Activated CD4-positive, alpha-beta memory T cell treated with anti-CD3 and anti-CD28 coated beads for 36 hours (primary cell): ENCODE measurements around the gene WDFY1. TPM values are rescaled to one million over a fixed set of nuclear protein-coding genes. Genes with fewer than 3 reads are reported as not detected.

Experiments used
- CTCF ChIA-PET: fragments of 350-600 bp; sonication (Branson Sonifier 250); formaldehyde crosslinking; loops from one replicate; lab custom pipeline; 2021; ENCODE audit warnings: antibody characterized with exemption, inconsistent platforms; lab: Charles Lee
- POLR2A ChIA-PET: fragments of 350-600 bp; sonication (Branson Sonifier 250); formaldehyde crosslinking; loops from one replicate; lab custom pipeline; 2021; ENCODE audit warnings: antibody characterized with exemption; lab: Charles Lee
- DNase-seq: peaks from one replicate; pipeline ENCODE4 v3.0.0-alpha.2; 2020
- H3K27ac Mint-ChIP-seq: one replicate; pipeline ENCODE4 v1.8.0; 2021; ENCODE audit warnings: mixed read lengths
- H3K27me3 Mint-ChIP-seq: one replicate; pipeline ENCODE4 v1.8.0; 2021; ENCODE audit warnings: mixed read lengths
- H3K36me3 Mint-ChIP-seq: one replicate; pipeline ENCODE4 v1.8.0; 2021; ENCODE audit warnings: mixed read lengths
- H3K4me1 Mint-ChIP-seq: one replicate; pipeline ENCODE4 v1.8.0; 2021; ENCODE audit warnings: low read depth, mixed read lengths
- H3K4me3 Mint-ChIP-seq: one replicate; pipeline ENCODE4 v1.8.0; 2021; ENCODE audit warnings: mild to moderate bottlenecking, mixed read lengths
- H3K9me3 Mint-ChIP-seq: one replicate; pipeline ENCODE4 v1.8.0; 2021; ENCODE audit warnings: mixed read lengths
- intact Hi-C: fragments of 100-400 bp; cut with micrococcal nuclease; formaldehyde crosslinking; loops from one replicate; pipeline ENCODE4 v1.15.1; 2023
- total RNA-seq, 2 experiments: library from RNA; stranded (reverse); gene quantifications; one replicate each; pipeline ENCODE4 v1.2.3, GENCODE V29; 2021

WDFY1 gene
- total RNA-seq, 2 experiments from 2014 or later, result 48.7 to 50.1 TPM

DNA sequence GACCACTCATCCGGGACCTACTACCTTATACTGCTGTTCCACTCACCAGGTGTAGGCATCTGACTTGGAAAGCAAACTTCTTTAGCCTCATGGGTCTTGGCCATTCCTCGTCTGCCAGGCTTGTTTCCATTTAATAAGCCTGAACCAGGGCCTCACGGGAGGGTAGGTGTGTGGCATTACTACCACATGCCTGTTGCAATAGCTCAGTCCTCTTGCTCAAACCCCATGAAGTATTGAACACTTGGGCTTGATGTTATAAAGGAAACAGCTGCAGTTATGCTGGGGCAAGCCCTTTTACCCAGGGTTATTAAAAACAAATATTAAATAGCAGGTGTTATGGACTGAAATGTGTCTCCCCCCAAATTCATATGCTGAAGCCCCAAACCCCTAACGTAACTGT, 33.3 kb upstream of the WDFY1 start:
- Mint-ChIP-seq H3K9me3 (no peaks in the 10 kb centered on the region), H3K27me3 (no peaks in the 10 kb centered on the region), H3K4me1 (no peaks in the 10 kb centered on the region), H3K36me3 (no peaks in the 10 kb centered on the region), H3K27ac (no peak overlapping the region), H3K4me3 (no peak overlapping the region)
- ChIA-PET POLR2A (no interaction called here), CTCF (interaction anchor here (5.2 to 6.5 kb wide), 2 partner anchors 8 to 15 kb away, joined by 34 to 41 read pairs; no protein-coding TSS in a partner anchor)
- intact Hi-C loops, result no loop called here
- no peak for DNase-seq

DNA sequence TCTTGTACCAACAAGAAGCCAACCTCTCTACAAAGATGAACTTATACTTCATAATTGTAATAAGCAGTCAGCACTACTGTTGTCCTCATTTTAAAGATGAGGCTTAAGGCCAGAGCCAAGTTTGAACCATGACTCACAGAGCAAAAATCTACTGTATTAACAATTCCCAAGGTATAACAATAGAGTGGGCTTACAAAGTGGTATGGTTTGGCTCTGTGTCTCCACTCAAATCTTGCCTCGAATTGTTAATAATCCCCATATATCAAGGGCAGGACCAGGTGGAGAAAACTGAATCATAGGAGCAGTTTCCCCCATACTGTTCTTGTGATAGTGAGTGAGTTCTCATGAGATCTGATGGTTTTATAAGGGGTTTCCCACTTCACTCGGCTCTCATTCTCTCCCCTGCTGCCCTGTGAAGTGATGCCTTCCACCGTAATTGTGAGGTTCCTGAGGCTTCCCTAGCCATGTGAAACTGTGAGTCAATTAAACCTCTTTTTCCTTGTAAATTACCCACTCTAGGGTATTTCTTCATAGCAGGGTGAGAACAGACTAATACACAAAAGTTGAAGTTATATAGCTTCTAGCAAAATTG, 31.6 kb upstream of the WDFY1 start:
- H3K36me3 Mint-ChIP-seq, result peaks cover 4% of the 10 kb centered on the region
- CTCF ChIA-PET, result interaction anchor here (1.4 to 6.5 kb wide), 2 partner anchors 17 to 392 kb away, joined by 3 to 41 read pairs; no protein-coding TSS in a partner anchor
- no peak overlapping the region for H3K27ac Mint-ChIP-seq

DNA sequence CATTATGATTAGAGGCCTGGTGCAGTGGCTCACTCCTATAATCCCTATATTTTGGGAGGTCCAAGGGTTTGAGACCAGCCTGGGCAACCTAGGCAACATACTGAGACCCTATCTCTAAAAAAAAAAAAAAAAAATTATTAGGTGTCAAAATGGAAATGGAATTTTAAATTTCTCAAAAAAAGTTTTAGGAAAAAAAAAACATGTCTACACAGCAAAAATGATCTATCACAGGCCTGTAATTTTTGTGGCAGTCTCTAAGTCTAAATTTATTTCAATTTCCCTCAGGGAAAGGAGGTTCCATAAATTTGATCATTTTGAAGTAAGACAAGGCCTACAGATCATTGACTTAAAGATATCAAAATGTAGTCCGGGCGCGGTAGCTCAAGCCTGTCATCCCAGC, 28.5 kb upstream of the WDFY1 start:
- Mint-ChIP-seq H3K4me3 (no peak overlapping the region), H3K9me3 (no peaks in the 10 kb centered on the region), H3K27me3 (no peaks in the 10 kb centered on the region), H3K4me1 (peaks cover 5% of the 10 kb centered on the region), H3K27ac (no peak overlapping the region), H3K36me3 (peaks cover 4% of the 10 kb centered on the region)
- DNase-seq, result no peak
- POLR2A ChIA-PET, result no interaction called here
- CTCF ChIA-PET, result interaction anchor here (0.6 to 10.1 kb wide), 4 partner anchors 12 to 313 kb away, joined by 6 to 211 read pairs (median 10); no protein-coding TSS in a partner anchor
- intact Hi-C loops, result no loop called here

More for the DNA sequence above, 31.6 kb upstream of the WDFY1 start:
- no peaks in the 10 kb centered on the region for H3K27me3 Mint-ChIP-seq
- POLR2A ChIA-PET, result no interaction called here
- no peak for DNase-seq
- no peaks in the 10 kb centered on the region for H3K4me1 Mint-ChIP-seq
- H3K9me3 Mint-ChIP-seq, result no peaks in the 10 kb centered on the region
- intact Hi-C loops, result no loop called here
- H3K4me3 Mint-ChIP-seq, result no peak overlapping the region

- Mint-ChIP-seq H3K9me3 (no peaks in the 10 kb centered on the region), H3K4me3 (no peak overlapping the region), H3K4me1 (peaks cover 5% of the 10 kb centered on the region), H3K36me3 (peaks cover 4% of the 10 kb centered on the region), H3K27ac (no peak overlapping the region), H3K27me3 (no peaks in the 10 kb centered on the region)
- ChIA-PET POLR2A (no interaction called here), CTCF (interaction anchor here (0.9 to 10.1 kb wide), 4 partner anchors 19 to 314 kb away, joined by 3 to 211 read pairs (median 8); no protein-coding TSS in a partner anchor)
- intact Hi-C loops, result no loop called here
- DNase-seq, result no peak
Observed at GRCh38 chr2:223972656-223973102, 27.5 kb upstream of the WDFY1 start.

GRCh38 chr2:223971731-223972130, 26.6 kb upstream of the WDFY1 start:
- CTCF ChIA-PET, result interaction anchor here (0.6 to 10.1 kb wide), 13 partner anchors 9 to 546 kb away, joined by 3 to 211 read pairs (median 10); partner anchors contain the start of genes MRPL44 and SERPINE2
- no peak overlapping the region for H3K27ac Mint-ChIP-seq
- no peaks in the 10 kb centered on the region for H3K9me3 Mint-ChIP-seq
- H3K36me3 Mint-ChIP-seq, result peaks cover 7% of the 10 kb centered on the region
- no peak overlapping the region for H3K4me3 Mint-ChIP-seq
- intact Hi-C loops, result loop anchor here (2.0 kb wide), 2 partner anchors 385 to 397 kb away; no protein-coding TSS in a partner anchor
- no peak for DNase-seq
- POLR2A ChIA-PET, result no interaction called here
- H3K27me3 Mint-ChIP-seq, result no peaks in the 10 kb centered on the region
- H3K4me1 Mint-ChIP-seq, result peaks cover 9% of the 10 kb centered on the region

- ChIA-PET CTCF (interaction anchor here (0.6 to 10.1 kb wide), 53 partner anchors 9 to 999 kb away, joined by 3 to 211 read pairs (median 4); partner anchors contain the start of genes MRPL44 and SERPINE2), POLR2A (interaction anchor here (0.6 to 1.7 kb wide), 2 partner anchors 9 to 314 kb away, joined by 3 to 4 read pairs; no protein-coding TSS in a partner anchor)
- intact Hi-C loops, result loop anchor here (1.0 to 2.0 kb wide), 4 partner anchors 23 to 398 kb away; no protein-coding TSS in a partner anchor
- peaks cover 12% of the 10 kb centered on the region for H3K4me1 Mint-ChIP-seq
- DNase-seq, result peak; percentile 42
- H3K9me3 Mint-ChIP-seq, result no peaks in the 10 kb centered on the region
- no peak overlapping the region for H3K4me3 Mint-ChIP-seq
- H3K27ac Mint-ChIP-seq, result no peak overlapping the region
- peaks cover 12% of the 10 kb centered on the region for H3K36me3 Mint-ChIP-seq
- H3K27me3 Mint-ChIP-seq, result no peaks in the 10 kb centered on the region
Observed at GRCh38 chr2:223970343-223971128, 25.4 kb upstream of the WDFY1 start.

GRCh38 chr2:223969856-223970255, 24.7 kb upstream of the WDFY1 start:
- Mint-ChIP-seq H3K9me3 (no peaks in the 10 kb centered on the region), H3K27me3 (no peaks in the 10 kb centered on the region), H3K4me1 (peaks cover 12% of the 10 kb centered on the region), H3K4me3 (no peak overlapping the region), H3K27ac (no peak overlapping the region), H3K36me3 (peaks cover 16% of the 10 kb centered on the region)
- intact Hi-C loops, result loop anchor here (1.0 to 2.0 kb wide), 4 partner anchors 23 to 399 kb away; no protein-coding TSS in a partner anchor
- POLR2A ChIA-PET, result interaction anchor here (1.7 kb wide), 1 partner anchor 8 kb away, joined by 4 read pairs; no protein-coding TSS in a partner anchor
- DNase-seq, result no peak
- CTCF ChIA-PET, result interaction anchor here (0.6 to 10.1 kb wide), 44 partner anchors 8 to 679 kb away, joined by 3 to 211 read pairs (median 4); partner anchors contain the start of genes MRPL44 and SERPINE2

DNA sequence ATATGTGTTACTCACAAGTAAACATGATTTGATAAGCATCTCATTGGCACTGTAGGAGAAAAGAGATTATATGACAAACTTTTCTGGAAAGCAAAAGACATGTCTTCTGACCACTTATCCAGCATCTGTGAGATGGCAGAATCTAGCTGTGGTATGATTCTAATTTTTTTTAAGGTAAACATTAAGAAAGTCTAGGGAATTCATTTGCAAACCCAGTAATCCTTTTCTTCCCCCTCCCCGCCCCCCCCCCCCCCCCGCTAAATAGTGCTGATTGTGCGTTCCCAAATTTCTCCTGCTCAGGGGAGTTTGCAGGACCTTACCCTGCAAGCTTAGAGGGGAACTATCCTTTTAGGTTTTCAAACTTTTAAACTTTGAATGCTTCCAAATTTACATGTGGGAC, 24.2 kb upstream of the WDFY1 start:
- Mint-ChIP-seq H3K27me3 (no peaks in the 10 kb centered on the region), H3K4me3 (no peak overlapping the region), H3K9me3 (no peaks in the 10 kb centered on the region), H3K27ac (no peak overlapping the region), H3K36me3 (peaks cover 16% of the 10 kb centered on the region), H3K4me1 (peaks cover 12% of the 10 kb centered on the region)
- CTCF ChIA-PET, result interaction anchor here (1.0 to 10.1 kb wide), 21 partner anchors 8 to 680 kb away, joined by 3 to 211 read pairs (median 8); partner anchors contain the start of gene MRPL44
- intact Hi-C loops, result no loop called here
- DNase-seq, result no peak
- POLR2A ChIA-PET, result interaction anchor here (1.7 kb wide), 1 partner anchor 8 kb away, joined by 4 read pairs; no protein-coding TSS in a partner anchor

DNA sequence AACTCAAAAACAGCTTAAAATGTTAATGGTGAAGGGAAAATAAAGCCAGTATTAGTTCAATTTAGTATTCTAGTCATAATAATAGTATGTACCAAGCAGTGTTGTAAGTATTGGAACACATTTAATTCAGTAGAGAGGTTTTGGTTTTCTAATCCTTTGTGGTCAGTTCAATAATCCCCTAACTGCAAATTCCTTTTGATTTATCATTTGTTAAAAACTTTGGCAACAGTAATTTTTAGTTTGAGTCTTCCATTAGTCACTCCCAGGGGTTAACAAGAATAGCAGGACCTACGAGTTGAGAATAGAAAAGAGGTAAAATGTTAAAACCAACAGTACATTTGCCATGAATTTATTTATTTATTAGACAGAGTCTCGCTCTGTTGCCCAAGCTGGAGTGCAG, 22.8 kb upstream of the WDFY1 start:
- Mint-ChIP-seq H3K27ac (no peak overlapping the region), H3K4me3 (no peak overlapping the region), H3K27me3 (no peaks in the 10 kb centered on the region), H3K36me3 (peaks cover 20% of the 10 kb centered on the region), H3K4me1 (peaks cover 18% of the 10 kb centered on the region), H3K9me3 (no peaks in the 10 kb centered on the region)
- intact Hi-C loops, result no loop called here
- DNase-seq, result no peak
- ChIA-PET POLR2A (no interaction called here), CTCF (interaction anchor here (3.9 to 10.1 kb wide), 3 partner anchors 12 to 319 kb away, joined by 34 to 211 read pairs (median 76); no protein-coding TSS in a partner anchor)

DNA sequence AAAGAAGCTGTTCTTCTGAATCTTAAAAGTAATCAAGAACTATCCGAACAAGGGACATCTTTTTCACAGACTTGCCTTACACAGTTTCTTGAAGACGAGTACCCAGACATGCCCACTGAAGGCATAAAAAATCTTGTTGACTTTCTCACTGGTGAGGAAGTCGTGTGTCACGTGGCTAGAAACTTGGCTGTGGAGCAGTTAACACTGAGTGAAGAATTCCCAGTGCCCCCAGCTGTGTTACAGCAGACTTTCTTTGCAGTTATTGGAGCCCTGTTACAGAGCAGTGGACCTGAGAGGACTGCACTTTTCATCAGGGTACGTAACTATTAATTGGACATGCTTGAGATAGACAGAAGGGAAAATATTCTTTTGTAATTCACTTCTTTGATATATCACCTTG, 14.6 kb upstream of the WDFY1 start:
- H3K27me3 Mint-ChIP-seq, result no peaks in the 10 kb centered on the region
- peaks cover 27% of the 10 kb centered on the region for H3K36me3 Mint-ChIP-seq
- no peak for DNase-seq
- peaks cover 64% of the 10 kb centered on the region for H3K4me1 Mint-ChIP-seq
- CTCF ChIA-PET, result interaction anchor here (0.5 to 2.9 kb wide), 2 partner anchors 34 to 325 kb away, joined by 3 to 12 read pairs; no protein-coding TSS in a partner anchor
- H3K27ac Mint-ChIP-seq, result peak overlapping the region; percentile 25
- no peaks in the 10 kb centered on the region for H3K9me3 Mint-ChIP-seq
- POLR2A ChIA-PET, result no interaction called here
- intact Hi-C loops, result loop anchor here (5.0 kb wide), 1 partner anchor 262 kb away; no protein-coding TSS in a partner anchor
- peak overlapping the region; percentile 29 for H3K4me3 Mint-ChIP-seq

GRCh38 chr2:223957092-223957851, 12.1 kb upstream of the WDFY1 start, which contains the start of gene MRPL44:
Gene MRPL44, plus strand, starts transcription at chr2:223957463. Its CDS starts 10 bp downstream, at chr2:223957473.
- no peaks in the 10 kb centered on the region for H3K9me3 Mint-ChIP-seq
- POLR2A ChIA-PET, result interaction anchor here (2.8 to 3.5 kb wide), 2 partner anchors 12 to 15 kb away, joined by 14 to 17 read pairs; partner anchors contain the start of gene WDFY1
- H3K4me3 Mint-ChIP-seq, result peak within 1 kb of the TSS; percentile 92
- CTCF ChIA-PET, result interaction anchor here (0.5 to 2.0 kb wide), 3 partner anchors 13 to 327 kb away, joined by 3 to 18 read pairs (median 3); no protein-coding TSS in a partner anchor
- intact Hi-C loops, result loop anchor here (1.0 to 5.0 kb wide), 7 partner anchors 12 to 628 kb away; partner anchors contain the start of genes AP1S3, CUL3 and WDFY1
- H3K27me3 Mint-ChIP-seq, result no peaks in the 10 kb centered on the region
- peaks cover 22% of the 10 kb centered on the region for H3K36me3 Mint-ChIP-seq
- peak; percentile 98 for DNase-seq
- H3K27ac Mint-ChIP-seq, result peak within 1 kb of the TSS; percentile 88
- H3K4me1 Mint-ChIP-seq, result peaks cover 65% of the 10 kb centered on the region
